Body of pancreas (tissue), 4 donors: Measurements from ENCODE around the gene FOXL3.

ENCODE experiments used
- CTCF ChIP-seq, 7 experiments: fragments of 450-650 bp in 4 of 7; fragments of 200-600 bp in 3 of 7; sonication (generic) in 3 of 7; IDR thresholded peaks; one replicate each; pipeline ENCODE4 v1.5.1; 2016 to 2019; ENCODE audit warnings: antibody characterized with exemption in 7 of 7
- POLR2A ChIP-seq, 3 donors: fragments of 450-650 bp; IDR thresholded peaks; one replicate each; pipeline ENCODE4 v1.6.1; 2016; ENCODE audit warnings: antibody characterized with exemption in 3 of 3, mild to moderate bottlenecking in 2 of 3

GRCh38 chr7:340200-340937 lies 50.4 kb downstream of the FOXL3 start:
- TF ChIP-seq CTCF (IDR thresholded peaks at IDR 0.05) (no peak), POLR2A (IDR thresholded peaks at IDR 0.05) (peak in 1 of 3 donors; percentile 31)
